ENCODE measurements around the gene MPP3.

GRCh38 chr17:43860077-43860725 lies 27.3 kb upstream of the MPP3 start:
- TF ChIP-seq CTCF (optimal IDR thresholded peaks at IDR 0.05 in 1 of 3, IDR thresholded peaks at IDR 0.05 in 1 of 3, conservative IDR thresholded peaks at IDR 0.05 in 1 of 3; ENCODE audit: extremely low read depth in 1 of 3, insufficient read depth in 2 of 3, low read length in 3 of 3) (no peak), EZH2 (IDR thresholded peaks at IDR 0.05; ENCODE audit: low read length) (no peak)

Data from keratinocyte (primary cell).